Glutamatergic neuron (in vitro differentiated cells): ENCODE results near the gene SYNC. TPM values are rescaled to one million over a fixed set of nuclear protein-coding genes. Genes with fewer than 3 reads are reported as not detected.
A peak's percentile ranks its signal among the peaks of the same experiment; 100 is the strongest.

ENCODE experiments used
- DNase-seq: peaks from one replicate; pipeline ENCODE4 v3.0.0; 2022
- H3K27ac Mint-ChIP-seq: one replicate; pipeline ENCODE4 v1.8.0; 2020; ENCODE audit warnings: mild to moderate bottlenecking, mixed read lengths, inconsistent platforms; ENCODE audit not compliant: unreplicated experiment
- H3K27me3 Mint-ChIP-seq: one replicate; pipeline ENCODE4 v1.8.0; 2020; ENCODE audit warnings: mild to moderate bottlenecking, moderate library complexity, mixed read lengths, inconsistent platforms; ENCODE audit not compliant: unreplicated experiment
- H3K36me3 Mint-ChIP-seq: one replicate; pipeline ENCODE4 v1.8.0; 2020; ENCODE audit warnings: mild to moderate bottlenecking, mixed read lengths, inconsistent platforms; ENCODE audit not compliant: unreplicated experiment
- H3K4me1 Mint-ChIP-seq: one replicate; pipeline ENCODE4 v1.8.0; 2020; ENCODE audit warnings: mild to moderate bottlenecking, low read depth, mixed read lengths, inconsistent platforms; ENCODE audit not compliant: unreplicated experiment
- H3K4me3 Mint-ChIP-seq: one replicate; pipeline ENCODE4 v1.8.0; 2020; ENCODE audit warnings: mild to moderate bottlenecking, mixed read lengths, inconsistent platforms; ENCODE audit not compliant: unreplicated experiment
- H3K9me3 Mint-ChIP-seq: one replicate; pipeline ENCODE4 v1.8.0; 2020; ENCODE audit warnings: mild to moderate bottlenecking, moderate library complexity, mixed read lengths, inconsistent platforms; ENCODE audit not compliant: unreplicated experiment
- total RNA-seq: library from RNA; stranded (reverse); fragmentation: NEBNext Ultra II Directional; extraction: Animal tissue kit (Norgen Biotek cat#: 25700); gene quantifications from one replicate; pipeline ENCODE4 v1.2.1, GENCODE V29; 2021; ENCODE audit not compliant: unreplicated experiment
- TF ChIP-seq, protein P1 (sequence below): fragments of 200-600 bp; sonication (generic); IDR thresholded peaks from one replicate; pipeline ENCODE4 v1.5.0; 2021; ENCODE audit not compliant: partially characterized antibody, unreplicated experiment

SYNC gene
- total RNA-seq, 1 donor from 2014 or later, result 1.1 TPM

GRCh38 chr1:32729254-32730046, 26.9 kb upstream of the SYNC start:
- H3K27ac Mint-ChIP-seq, result peak overlapping the region; percentile 89
- no peak for DNase-seq
- H3K4me3 Mint-ChIP-seq, result peak overlapping the region; percentile 12
- TF ChIP-seq, protein P1, sequence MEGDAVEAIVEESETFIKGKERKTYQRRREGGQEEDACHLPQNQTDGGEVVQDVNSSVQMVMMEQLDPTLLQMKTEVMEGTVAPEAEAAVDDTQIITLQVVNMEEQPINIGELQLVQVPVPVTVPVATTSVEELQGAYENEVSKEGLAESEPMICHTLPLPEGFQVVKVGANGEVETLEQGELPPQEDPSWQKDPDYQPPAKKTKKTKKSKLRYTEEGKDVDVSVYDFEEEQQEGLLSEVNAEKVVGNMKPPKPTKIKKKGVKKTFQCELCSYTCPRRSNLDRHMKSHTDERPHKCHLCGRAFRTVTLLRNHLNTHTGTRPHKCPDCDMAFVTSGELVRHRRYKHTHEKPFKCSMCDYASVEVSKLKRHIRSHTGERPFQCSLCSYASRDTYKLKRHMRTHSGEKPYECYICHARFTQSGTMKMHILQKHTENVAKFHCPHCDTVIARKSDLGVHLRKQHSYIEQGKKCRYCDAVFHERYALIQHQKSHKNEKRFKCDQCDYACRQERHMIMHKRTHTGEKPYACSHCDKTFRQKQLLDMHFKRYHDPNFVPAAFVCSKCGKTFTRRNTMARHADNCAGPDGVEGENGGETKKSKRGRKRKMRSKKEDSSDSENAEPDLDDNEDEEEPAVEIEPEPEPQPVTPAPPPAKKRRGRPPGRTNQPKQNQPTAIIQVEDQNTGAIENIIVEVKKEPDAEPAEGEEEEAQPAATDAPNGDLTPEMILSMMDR, result no peak
- H3K27me3 Mint-ChIP-seq, result peaks cover 23% of the 10 kb centered on the region
- no peaks in the 10 kb centered on the region for H3K36me3 Mint-ChIP-seq
- H3K9me3 Mint-ChIP-seq, result peaks cover 2% of the 10 kb centered on the region
- H3K4me1 Mint-ChIP-seq, result peaks cover 25% of the 10 kb centered on the region

GRCh38 chr1:32728413-32729077, 26.0 kb upstream of the SYNC start:
- Mint-ChIP-seq H3K27ac (peak overlapping the region; percentile 89), H3K9me3 (peaks cover 2% of the 10 kb centered on the region), H3K27me3 (peaks cover 19% of the 10 kb centered on the region), H3K36me3 (no peaks in the 10 kb centered on the region), H3K4me1 (peaks cover 19% of the 10 kb centered on the region), H3K4me3 (peak overlapping the region; percentile 58)
- TF ChIP-seq, protein P1, result no peak
- no peak for DNase-seq

GRCh38 chr1:32727876-32728275, 25.3 kb upstream of the SYNC start:
- DNase-seq, result no peak
- H3K9me3 Mint-ChIP-seq, result peaks cover 2% of the 10 kb centered on the region
- peaks cover 16% of the 10 kb centered on the region for H3K4me1 Mint-ChIP-seq
- peaks cover 20% of the 10 kb centered on the region for H3K27me3 Mint-ChIP-seq
- H3K27ac Mint-ChIP-seq, result peak overlapping the region; percentile 33
- peak overlapping the region; percentile 25 for H3K4me3 Mint-ChIP-seq
- TF ChIP-seq, protein P1, result no peak
- H3K36me3 Mint-ChIP-seq, result no peaks in the 10 kb centered on the region

DNA sequence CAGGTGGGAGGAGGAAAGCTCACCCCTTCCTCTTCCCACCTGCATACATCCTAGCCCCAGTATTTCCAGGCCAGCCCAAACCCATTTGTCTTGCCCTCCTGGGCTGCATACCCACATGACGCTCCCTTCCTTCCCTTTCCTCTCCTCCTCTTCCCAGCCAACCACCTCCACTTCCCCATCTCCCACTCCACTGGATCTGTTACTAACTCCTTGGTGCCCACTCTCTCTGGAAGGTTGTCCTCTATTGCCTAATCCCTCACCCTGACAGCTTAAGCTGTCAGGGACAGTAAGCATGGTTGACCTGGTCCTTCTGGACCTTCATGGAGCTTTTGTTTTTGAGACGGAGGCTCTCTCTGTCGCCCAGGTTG, 23.0 kb upstream of the SYNC start:
- peaks cover 18% of the 10 kb centered on the region for H3K27me3 Mint-ChIP-seq
- no peaks in the 10 kb centered on the region for H3K36me3 Mint-ChIP-seq
- no peak for DNase-seq
- no peak overlapping the region for H3K27ac Mint-ChIP-seq
- H3K9me3 Mint-ChIP-seq, result peaks cover 2% of the 10 kb centered on the region
- TF ChIP-seq, protein P1, result no peak
- no peak overlapping the region for H3K4me3 Mint-ChIP-seq
- H3K4me1 Mint-ChIP-seq, result peaks cover 13% of the 10 kb centered on the region
